ENCODE results near the gene CHMP1A.
"Not testable (repeated sequence)": the region's sequence is repeated elsewhere in the genome, so short reads cannot be mapped to it uniquely, and the experiment has no call there.

CHMP1A gene

DNA sequence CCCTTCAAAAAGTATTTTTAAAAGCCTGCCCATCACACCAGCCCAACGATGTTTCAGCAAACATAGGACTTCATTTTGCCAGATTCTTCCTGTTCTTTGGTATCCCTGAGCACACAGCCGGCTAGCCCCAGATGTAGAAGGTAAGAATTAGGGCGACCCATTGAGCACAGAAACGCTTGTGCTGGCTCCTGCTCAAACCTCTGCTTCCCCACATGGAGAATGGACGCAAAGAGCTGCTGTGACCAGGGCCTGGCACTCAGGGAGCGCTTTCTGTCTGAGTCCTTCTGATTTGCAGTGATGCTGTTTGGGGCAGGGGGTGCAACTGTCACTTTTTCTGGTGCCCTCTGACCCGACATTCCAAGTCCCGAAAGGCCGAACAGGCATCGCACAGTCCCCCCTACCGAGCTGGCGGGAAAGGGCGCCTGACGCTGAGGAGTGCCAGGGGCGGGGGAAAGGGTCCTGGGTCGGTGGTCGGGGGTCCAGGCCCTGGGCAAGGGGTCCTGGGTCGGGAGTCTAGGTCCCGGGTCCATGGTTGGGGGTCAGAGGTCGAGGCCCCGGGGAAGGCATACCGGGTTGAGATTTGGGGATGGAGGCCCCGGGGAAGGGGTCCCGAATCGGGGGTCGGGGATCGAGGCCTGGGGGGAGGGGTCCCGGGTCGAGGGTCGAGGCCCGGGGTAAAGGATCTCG is 930 bp downstream of the CHMP1A start:
- DNase-seq, result no peak

DNA sequence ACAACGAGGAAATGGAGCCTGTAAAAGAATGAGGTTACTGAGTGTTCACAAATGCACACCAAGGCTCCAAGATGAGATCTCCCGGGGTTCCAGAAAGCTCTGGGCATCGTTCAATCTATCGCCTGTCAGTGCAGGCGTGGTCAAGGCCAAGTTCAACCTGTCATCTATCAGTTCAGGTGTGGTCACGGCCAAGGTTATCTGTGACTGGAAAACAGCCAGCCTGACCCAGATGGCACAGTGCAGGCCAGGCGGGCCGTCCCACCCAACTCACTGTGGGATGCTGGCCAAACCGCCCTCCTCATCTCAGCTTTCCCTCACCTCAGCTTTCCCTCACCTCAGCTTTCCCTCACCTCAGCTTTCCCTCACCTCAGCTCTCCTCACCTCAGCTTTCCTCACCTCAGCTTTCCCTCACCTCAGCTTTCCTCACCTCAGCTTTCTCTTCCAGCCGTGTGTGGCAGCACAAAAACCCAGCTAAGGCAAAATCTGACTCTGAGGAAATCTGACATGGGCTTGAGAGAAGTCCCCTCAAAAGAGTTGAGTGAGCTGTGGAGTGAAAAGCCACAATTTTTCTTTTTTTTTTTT is 2.4 kb downstream of the CHMP1A start:
- DNase-seq, result no peak

DNA sequence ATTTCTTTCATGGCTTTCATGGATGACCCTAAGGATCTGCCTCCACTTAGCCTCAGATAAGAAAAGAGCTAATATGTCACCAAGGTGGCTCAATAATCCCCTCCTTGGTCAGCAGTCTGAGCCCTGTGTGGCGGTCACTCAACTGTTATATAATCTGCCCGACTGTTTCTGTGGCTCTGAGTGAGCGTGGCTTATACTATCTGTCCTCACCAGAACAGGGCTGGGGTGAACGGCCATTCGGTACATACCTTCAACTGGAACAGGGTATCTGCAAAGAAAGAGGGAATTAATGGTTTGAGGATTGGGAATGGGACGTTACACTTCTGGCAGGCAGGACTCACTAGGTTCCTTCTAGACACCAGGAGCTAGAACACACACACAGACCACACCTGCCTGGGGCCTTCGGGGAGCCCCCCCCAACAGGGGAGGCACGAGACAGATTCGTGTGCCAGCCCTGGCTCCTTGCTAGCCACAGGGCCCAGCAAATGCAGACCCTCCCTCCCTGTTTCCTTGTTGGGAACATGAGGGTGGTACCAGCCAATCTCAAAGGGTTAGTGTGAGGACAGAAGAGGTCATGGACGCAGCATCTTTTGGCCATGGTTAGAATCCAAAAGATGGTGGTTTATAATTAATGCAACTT is 3.7 kb downstream of the CHMP1A start:
- no peak for DNase-seq

DNA sequence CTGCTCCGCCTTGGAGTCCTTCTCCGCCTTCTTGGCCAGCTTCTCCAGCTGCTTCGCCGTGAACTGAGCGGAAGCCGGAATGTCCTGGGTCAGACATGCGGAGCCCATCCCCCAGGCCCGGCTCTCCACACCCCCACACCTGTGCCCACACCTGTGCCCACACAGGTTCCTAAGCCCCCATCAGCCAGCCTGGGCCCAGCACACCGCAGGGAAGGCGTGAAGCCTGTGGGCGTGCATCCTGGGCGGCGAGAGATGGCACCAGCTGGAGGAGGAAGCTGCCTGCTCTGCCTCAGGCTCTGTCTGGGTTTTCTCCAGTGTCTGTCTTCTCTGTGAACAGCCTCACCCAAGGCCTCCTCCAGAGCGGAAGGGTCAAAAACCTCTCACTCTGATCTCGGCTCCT is 5.9 kb downstream of the CHMP1A start:
- no peak for DNase-seq

DNA sequence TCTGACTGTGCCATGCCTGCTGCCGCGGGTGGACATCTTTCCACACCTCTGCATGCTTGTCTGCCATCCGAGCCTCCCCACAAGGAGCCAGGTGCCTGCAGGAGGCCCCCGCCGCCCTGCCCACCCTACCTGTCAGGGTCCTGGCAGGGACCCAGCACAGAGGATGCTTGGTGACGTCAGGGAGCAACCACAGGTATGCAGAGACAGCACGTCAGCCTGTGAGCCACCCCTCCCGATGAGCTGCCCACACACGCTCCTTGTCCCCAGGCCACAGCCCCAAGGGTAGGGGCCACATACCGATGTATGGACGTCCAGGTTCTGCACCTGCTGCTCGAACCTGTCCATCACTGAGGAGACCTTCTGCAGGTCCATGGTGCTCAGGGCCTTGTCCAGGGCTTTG is 10.6 kb downstream of the CHMP1A start:
- no peak for DNase-seq

DNA sequence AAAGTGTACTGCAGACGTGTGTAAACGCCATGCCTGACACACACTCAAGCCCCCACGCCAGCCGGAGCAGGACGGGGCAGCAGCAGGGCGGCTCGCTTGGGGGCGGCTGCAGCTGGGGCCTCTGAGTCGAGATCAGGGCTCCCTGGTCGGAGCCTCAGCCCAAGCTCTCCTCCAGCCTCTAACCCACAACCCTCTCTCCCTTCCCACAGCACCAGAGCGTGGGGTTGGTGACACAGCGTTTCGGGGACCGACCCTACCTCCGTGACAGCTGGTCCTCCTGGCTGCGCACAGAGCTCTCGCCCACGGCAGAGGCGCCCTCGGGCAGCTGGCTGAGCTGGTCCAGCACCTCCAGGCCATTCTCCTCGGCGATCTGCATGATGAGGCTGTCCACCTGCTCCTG is 11.2 kb downstream of the CHMP1A start:
- no peak for DNase-seq

DNA sequence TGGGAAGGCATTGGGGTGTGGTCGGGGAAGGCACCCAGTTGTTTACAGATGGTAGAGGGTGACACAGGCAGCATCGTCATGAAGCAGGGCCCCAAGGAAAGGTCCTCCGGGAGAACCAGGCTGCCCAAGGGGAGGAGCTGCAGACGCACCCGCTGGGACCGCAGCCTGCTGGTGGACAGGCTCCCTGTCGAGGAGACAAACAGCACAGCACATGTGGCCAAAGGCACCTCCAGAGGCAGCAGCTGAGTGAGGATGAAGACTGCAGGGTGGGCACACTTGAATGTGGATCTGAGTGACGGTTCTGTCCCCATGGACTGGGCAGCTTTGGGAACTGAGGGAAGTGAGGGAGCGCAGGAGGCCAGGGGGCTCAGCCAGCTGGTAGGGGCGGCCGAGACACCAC is 12.4 kb downstream of the CHMP1A start:
- DNase-seq, result no peak

DNA sequence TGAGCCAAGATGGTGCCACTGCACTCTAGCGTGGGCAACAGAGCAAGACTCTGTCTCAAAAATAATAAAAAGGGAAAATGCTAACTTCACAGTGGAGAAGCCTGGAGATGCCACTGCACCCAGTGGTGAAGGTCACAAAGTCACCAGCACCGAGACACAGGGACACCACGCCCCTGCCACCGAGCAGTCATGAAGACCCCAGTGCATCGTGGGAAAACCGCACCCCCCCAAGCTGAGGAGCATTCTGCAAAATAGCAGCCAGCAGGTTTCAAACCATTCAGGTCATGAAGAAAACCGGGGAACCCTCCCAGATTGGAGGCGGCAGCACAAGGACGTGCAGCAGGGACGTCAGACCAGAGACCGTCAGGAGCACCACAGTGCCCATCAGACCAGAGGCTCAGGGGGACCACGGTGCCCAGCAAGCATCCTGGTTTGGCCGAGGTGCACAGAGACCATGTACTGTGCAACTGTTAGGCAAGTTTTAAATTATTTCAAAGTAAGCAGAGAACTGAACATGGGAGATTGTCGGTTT is 13.7 kb downstream of the CHMP1A start:
- no peak for DNase-seq

DNA sequence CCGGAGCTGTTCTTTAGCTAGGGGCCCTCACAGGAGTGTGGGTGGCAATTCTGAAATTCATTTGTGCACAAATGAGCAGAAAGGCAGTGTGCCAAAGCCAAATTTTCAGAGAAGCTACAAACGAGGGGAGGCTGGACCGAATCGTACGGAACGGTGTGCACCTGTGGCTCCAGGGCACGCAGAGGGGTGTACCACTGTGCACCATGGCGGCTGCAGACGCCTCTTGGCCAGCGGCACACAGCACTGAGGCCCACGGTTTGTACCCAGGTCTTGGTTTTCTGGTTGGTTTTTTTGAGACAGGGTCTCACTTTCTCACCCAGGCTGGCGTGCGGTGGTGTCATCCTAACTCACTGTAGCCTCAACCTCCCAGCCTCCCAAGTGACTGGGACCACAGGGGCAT is 14.9 kb downstream of the CHMP1A start:
- DNase-seq, result no peak

DNA sequence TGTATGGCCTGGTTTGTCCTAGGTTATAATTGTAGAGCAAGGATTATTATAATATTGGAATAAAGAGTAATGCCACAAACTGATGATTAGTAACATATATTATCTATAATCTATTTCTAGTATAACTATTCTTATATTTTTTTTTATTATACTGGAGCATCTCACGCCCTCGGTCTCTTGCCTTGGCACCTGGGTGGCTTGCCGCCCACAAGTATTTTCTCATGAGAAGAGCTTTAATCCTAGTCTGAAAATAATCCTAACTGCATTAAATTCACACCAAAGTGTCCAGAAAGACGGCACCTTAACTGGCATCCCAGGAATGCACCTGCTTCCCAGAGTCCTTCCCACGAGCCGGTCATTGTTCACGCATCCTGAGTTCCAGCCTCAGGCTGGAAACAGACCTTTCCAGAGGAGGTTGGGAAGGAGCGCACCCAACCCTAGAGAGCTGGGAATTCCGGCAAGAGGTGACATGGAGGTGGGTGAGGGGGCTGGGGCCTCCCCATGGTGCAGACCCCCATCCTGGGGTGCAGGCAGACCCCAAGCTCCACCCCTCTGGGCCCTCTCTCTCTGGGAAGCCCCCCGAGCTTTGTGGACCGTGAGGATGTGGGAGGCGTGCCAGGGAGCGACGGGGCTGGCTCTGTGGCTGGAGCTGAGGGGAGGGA is 15.9 kb downstream of the CHMP1A start:
- no peak for DNase-seq

DNA sequence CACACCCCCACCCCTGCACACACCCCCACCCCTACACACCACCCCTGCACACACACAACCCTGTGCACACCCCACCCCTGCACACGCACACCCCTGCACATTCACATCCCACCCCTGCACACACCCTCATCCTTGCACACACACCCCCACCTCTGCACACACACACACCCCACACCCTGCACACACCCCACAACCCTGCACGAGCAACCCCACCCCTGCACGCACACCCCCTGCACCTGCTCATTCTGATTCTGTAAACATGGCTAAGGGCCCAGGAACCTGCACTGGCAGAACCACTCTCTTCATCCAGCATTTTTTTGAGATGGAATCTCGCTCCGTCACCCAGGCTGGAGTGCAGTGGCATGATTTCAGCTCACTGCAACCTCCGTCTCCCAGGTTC is 18.1 kb downstream of the CHMP1A start:
- no peak for DNase-seq

DNA sequence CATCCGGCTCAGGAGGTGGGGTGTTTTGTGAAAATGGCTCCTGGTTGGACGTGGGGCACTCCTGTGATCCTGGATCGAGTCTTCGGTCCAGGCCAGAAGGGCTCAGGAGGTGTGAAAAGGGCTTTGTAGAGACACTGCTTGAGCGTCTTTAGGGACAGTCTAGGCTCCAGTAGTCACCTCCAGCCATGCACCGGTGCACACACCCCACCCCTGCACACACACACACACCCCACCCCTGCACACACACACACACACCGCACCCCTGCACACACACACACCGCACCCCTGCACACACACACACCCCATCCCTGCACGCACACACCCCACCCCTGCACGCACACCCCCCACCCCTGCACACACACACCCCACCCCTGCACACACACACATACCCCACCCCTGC is 19.1 kb downstream of the CHMP1A start:
- no peak for DNase-seq

DNA sequence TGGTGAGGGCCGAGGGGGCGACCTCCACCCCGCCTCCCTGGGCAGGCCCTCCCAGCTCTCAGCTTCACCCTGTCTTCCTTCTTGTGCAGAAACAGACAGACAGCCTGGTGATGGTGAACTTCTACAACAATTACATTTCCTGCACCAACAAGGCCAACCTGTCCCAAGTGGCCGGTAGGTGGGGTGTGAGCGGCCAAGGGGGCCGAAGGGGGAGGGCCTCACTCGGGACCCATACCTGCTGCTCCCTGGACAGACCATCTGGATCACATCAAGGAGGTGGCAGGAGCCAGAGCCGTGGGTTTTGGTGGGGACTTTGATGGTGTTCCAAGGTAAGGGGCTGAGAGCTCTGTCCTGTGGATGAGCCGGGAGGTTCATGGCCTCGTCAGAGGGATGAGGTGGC is 20.1 kb downstream of the CHMP1A start:
- no peak for DNase-seq

DNA sequence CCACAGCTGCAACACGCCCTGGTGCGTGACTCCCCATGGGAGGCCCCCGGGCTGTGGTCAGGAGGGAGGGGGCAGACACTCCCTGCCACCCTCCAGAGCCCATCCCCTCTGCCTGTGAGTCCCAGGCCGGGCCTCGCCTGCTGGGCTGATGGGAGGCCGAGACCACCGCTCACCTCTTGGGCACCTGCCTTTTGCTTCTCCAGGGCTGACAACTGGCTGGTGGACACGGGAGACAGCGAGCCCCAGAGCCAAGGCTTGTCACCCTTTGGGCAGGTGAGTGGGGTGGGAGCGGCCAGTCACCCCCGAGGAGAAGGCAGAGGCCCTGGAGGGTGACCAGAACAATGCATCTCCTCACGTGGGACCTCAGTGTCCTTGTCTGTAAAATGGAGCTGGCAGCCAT is 20.8 kb downstream of the CHMP1A start:
- no peak for DNase-seq

DNA sequence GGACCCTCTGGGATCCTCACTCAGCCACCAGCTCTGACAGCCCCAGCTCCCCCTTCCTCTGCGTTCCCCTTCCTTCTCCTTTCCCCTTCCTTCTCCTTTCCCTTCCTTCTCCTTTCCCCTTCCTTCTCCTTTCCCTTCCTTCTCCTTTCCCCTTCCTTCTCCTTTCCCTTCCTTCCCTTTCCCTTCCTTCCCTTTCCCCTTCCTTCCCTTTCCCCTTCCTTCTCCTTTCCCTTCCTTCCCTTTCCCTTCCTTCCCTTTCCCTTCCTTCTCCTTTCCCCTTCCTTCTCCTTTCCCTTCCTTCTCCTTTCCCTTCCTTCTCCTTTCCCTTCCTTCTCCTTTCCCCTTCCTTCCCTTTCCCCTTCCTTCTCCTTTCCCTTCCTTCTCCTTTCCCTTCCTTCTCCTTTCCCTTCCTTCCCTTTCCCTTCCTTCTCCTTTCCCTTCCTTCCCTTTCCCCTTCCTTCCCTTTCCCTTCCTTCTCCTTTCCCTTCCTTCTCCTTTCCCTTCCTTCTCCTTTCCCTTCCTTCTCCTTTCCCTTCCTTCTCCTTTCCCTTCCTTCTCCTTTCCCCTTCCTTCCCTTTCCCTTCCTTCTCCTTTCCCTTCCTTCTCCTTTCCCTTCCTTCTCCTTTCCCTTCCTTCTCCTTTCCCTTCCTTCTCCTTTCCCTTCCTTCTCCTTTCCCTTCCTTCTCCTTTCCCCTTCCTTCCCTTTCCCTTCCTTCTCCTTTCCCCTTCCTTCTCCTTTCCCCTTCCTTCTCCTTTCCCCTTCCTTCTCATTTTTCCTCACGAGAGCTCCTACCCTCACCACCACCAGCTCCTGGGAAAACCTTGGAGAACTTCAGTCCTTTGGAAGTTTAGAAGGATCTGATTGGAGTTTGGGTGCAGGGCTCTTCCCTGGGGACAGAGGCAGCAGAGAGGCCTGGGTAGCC is 22.8 kb downstream of the CHMP1A start:
- DNase-seq, result not testable (repeated sequence)

DNA sequence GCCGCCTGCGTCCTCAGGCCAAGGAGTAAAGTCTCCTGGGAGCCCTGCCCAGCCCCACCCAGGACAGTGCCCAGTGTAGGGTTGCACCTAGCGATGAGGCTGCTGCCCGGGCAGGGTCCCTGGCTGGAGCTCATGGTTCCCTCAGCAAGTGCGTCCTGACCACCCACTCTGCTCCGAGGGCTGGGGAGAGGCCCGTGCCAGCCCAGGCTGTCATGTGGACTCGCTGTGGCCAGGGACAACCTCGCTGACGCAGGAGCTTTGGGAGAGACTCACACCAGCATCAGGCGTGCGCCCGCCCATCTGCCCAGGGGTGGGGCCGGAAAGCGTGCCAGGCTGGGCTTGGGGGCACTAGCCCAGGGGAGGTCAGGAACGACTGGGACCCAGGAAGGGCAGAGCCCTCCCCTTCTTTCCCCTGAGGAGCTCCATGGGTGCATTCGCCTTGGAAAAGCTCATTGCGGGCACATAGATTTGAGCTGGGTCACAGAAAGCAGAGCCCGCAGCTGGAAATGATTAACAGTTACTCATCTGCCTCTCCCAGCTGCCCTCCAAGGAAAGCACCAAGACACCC is 24.4 kb downstream of the CHMP1A start:
- DNase-seq, result no peak

DNA sequence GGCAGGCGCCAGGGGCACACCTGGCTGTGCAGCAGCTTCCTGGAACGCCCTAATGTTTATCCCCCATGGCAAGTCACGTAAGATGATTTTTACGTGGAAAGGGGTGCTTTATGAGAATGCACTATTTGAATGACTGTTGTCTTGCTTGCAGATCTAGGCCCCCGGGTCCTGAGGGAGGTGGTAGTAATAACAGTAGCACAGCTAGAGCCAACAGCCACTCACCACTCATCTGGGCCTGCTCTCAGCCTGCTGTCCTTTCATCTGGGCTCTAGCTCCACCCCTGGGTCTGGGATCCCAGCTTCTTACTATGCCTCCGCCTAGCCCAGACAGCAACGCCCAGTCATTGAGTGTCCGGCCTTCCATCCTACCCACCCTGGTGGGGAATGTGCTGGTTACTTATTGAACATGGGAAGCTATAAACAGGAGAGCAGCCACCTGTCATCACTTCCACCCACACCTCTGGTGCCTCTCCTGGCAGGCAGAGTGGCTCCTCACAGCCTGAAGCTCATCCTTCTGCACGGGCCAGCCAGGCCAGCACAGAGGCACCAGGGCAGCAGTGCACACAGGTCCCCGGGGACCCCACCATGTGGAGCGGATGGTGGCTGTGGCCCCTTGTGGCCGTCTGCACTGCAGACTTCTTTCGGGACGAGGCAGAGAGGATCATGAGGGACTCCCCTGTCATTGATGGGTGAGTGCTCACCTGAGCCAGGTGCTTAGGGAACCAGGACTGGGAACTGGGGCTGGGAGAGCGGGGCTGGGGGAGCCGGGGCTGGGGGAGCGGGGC is 27.5 kb downstream of the CHMP1A start:
- no peak for DNase-seq

DNA sequence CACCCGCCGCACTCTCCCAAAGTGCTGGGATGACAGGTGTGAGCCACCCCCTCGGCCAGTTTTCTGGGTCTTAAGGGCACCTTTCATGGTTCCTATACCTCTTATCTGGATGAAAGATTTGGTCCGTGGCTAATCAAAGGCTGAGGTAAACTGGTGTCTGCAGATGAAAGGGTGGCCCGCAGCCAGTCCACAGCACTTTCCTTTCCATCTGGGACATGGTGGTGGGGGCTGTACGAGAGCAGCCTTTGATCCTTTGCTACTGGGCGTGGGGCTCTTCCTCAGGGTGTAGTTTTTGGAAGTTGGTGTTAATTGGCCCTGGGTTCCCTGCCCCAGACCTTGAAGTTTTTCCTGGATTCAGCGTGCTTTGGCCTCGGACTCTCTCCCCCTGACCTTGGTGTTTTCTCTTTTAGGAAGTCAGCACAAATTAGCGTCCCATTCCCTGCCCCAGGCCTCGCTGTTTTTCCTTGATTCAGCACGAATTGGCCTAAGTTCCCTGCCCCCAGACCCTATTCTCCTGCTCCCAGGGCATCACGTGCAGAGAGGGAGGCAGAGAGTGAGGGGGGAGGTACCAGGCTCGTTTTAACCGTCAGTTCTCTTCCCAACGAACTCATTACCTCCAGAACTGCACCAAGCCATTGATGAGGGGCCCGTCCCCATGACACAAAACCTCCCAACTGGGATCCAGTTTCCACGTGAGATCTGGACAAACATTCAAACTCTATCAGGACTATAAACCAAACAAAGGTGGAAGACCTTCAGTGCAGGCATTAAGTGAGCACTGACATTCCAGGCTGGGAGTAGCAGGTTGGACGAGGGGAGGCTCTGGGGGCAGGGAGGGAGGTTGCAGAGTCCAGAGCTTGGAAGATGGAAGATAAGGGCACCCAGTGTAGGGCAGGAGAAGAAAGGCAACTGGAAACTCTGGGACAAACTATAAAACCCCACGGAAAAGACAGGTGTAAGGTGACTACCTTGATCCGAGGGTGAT is 32.4 kb downstream of the CHMP1A start:
- no peak for DNase-seq

DNA sequence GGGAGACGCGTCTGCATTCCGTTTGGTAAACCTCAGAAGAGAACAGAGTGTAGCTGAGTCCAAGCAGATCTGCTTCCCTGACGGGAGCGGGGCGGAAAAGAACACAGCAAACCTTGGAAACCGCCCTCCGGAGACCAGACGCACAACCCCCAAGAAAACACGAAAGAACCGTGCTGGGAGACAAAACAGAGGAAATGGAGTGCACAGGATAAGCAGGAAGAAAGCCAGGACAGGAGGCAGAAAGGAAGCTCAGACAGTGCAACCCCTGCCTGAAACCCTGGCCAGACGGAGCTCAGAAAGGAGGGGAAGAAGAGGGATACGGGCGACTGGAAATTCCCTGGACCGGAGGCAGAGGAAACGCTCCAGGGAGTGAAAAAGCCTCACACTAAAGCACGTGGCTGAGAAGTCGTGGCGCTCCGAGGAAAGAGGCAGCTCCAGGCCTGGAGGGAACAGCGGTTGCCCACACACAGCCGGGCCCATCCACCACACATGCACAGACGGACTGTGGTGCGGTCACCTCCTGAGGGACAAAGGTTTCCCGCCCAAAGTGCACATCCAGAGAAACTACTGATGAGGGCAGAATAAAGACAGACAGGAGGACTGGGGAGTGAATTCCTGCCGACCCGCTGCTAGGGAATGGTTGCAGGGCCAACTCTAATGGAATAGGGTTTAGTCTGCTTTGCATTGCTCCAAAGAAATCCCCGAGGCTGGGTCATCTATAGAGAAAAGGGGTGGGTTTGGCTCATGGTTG is 33.8 kb downstream of the CHMP1A start:
- no peak for DNase-seq
